ENCODE measurements around the gene TFF3.

Gene TFF3

GRCh38 chr21:42343101-42343500 lies 27.9 kb upstream of the TFF3 start:
- CTCF ChIA-PET, result interaction anchor here (1.0 kb wide), 1 partner anchor 32 kb away, joined by 4 read pairs; no protein-coding TSS in a partner anchor
- no peak for TF ChIP-seq PKNOX1 (IDR thresholded peaks at IDR 0.05)
- no peak for TF ChIP-seq ELF4 (IDR thresholded peaks at IDR 0.05)
- TF ChIP-seq HDGF (IDR thresholded peaks at IDR 0.05; ENCODE audit: borderline replicate concordance), result no peak
- TF ChIP-seq BHLHE40 (IDR thresholded peaks at IDR 0.05; ENCODE audit: borderline replicate concordance), result no peak
- no peak for TF ChIP-seq L3MBTL2 (conservative IDR thresholded peaks at IDR 0.05)
- TF ChIP-seq FOXK2 (IDR thresholded peaks at IDR 0.05), result no peak
- TF ChIP-seq SUZ12 (IDR thresholded peaks at IDR 0.05), result no peak
- no peak for TF ChIP-seq ARNT (IDR thresholded peaks at IDR 0.05)
- no peak for TF ChIP-seq ZNF384 (IDR thresholded peaks at IDR 0.05)
- TF ChIP-seq SP1 (IDR thresholded peaks at IDR 0.05), result no peak
- TF ChIP-seq CTBP1 (IDR thresholded peaks at IDR 0.05; ENCODE audit: borderline replicate concordance), result no peak
- no peak for TF ChIP-seq LEF1 (IDR thresholded peaks at IDR 0.05; ENCODE audit: borderline replicate concordance)
- no peak for TF ChIP-seq NFRKB (IDR thresholded peaks at IDR 0.05)
- no peak for TF ChIP-seq FOXM1 (IDR thresholded peaks at IDR 0.05; ENCODE audit: borderline replicate concordance)
- no peak for TF ChIP-seq TARDBP (IDR thresholded peaks at IDR 0.05)
- DNase-seq (ENCODE audit: extremely low spot score), result no peak
- POLR2A ChIA-PET, result no interaction called here

GRCh38 chr21:42341776-42342542 lies 26.8 kb upstream of the TFF3 start:
- DNase-seq (ENCODE audit: extremely low spot score), result no peak
- TF ChIP-seq HDGF (IDR thresholded peaks at IDR 0.05; ENCODE audit: borderline replicate concordance) (no peak), FOXK2 (IDR thresholded peaks at IDR 0.05) (no peak), ELF4 (IDR thresholded peaks at IDR 0.05) (no peak), LEF1 (IDR thresholded peaks at IDR 0.05; ENCODE audit: borderline replicate concordance) (no peak), SP1 (IDR thresholded peaks at IDR 0.05) (no peak), PKNOX1 (IDR thresholded peaks at IDR 0.05) (no peak), L3MBTL2 (conservative IDR thresholded peaks at IDR 0.05) (no peak), FOXA1 (IDR thresholded peaks at IDR 0.05) (no peak), BHLHE40 (IDR thresholded peaks at IDR 0.05; ENCODE audit: borderline replicate concordance) (no peak), ARNT (IDR thresholded peaks at IDR 0.05) (no peak), NFRKB (IDR thresholded peaks at IDR 0.05) (no peak), FOXM1 (IDR thresholded peaks at IDR 0.05; ENCODE audit: borderline replicate concordance) (no peak), ZNF384 (IDR thresholded peaks at IDR 0.05) (no peak), CTBP1 (IDR thresholded peaks at IDR 0.05; ENCODE audit: borderline replicate concordance) (no peak)
- CTCF ChIA-PET, result no interaction called here
- POLR2A ChIA-PET, result no interaction called here

- ChIA-PET CTCF (no interaction called here), POLR2A (no interaction called here)
- no peak for DNase-seq (ENCODE audit: extremely low spot score)
- TF ChIP-seq HDGF (IDR thresholded peaks at IDR 0.05; ENCODE audit: borderline replicate concordance), result no peak
- no peak for TF ChIP-seq ZNF384 (IDR thresholded peaks at IDR 0.05)
- TF ChIP-seq PKNOX1 (IDR thresholded peaks at IDR 0.05), result no peak
- no peak for TF ChIP-seq SUZ12 (IDR thresholded peaks at IDR 0.05)
- TF ChIP-seq L3MBTL2 (conservative IDR thresholded peaks at IDR 0.05), result no peak
- TF ChIP-seq FOXA1 (IDR thresholded peaks at IDR 0.05), result no peak
- TF ChIP-seq BHLHE40 (IDR thresholded peaks at IDR 0.05; ENCODE audit: borderline replicate concordance), result no peak
- no peak for TF ChIP-seq TARDBP (IDR thresholded peaks at IDR 0.05)
- no peak for TF ChIP-seq CTBP1 (IDR thresholded peaks at IDR 0.05; ENCODE audit: borderline replicate concordance)
- no peak for TF ChIP-seq SP1 (IDR thresholded peaks at IDR 0.05)
- no peak for TF ChIP-seq NFRKB (IDR thresholded peaks at IDR 0.05)
- no peak for TF ChIP-seq FOXK2 (IDR thresholded peaks at IDR 0.05)
- TF ChIP-seq LEF1 (IDR thresholded peaks at IDR 0.05; ENCODE audit: borderline replicate concordance), result no peak
- TF ChIP-seq ELF4 (IDR thresholded peaks at IDR 0.05), result no peak
- no peak for TF ChIP-seq ARNT (IDR thresholded peaks at IDR 0.05)
- no peak for TF ChIP-seq FOXM1 (IDR thresholded peaks at IDR 0.05; ENCODE audit: borderline replicate concordance)
These were observed 25.2 kb upstream of the TFF3 start for GRCh38 chr21:42340187-42341050.

- POLR2A ChIA-PET, result no interaction called here
- CTCF ChIA-PET, result interaction anchor here (0.7 to 1.0 kb wide), 2 partner anchors 30 to 105 kb away, joined by 3 read pairs; no protein-coding TSS in a partner anchor
- DNase-seq (ENCODE audit: extremely low spot score), result no peak
- no peak for TF ChIP-seq ELF4 (IDR thresholded peaks at IDR 0.05)
- no peak for TF ChIP-seq BHLHE40 (IDR thresholded peaks at IDR 0.05; ENCODE audit: borderline replicate concordance)
- no peak for TF ChIP-seq TARDBP (IDR thresholded peaks at IDR 0.05)
- no peak for TF ChIP-seq PKNOX1 (IDR thresholded peaks at IDR 0.05)
- TF ChIP-seq ARNT (IDR thresholded peaks at IDR 0.05), result no peak
- no peak for TF ChIP-seq SUZ12 (IDR thresholded peaks at IDR 0.05)
- no peak for TF ChIP-seq FOXK2 (IDR thresholded peaks at IDR 0.05)
- TF ChIP-seq SP1 (IDR thresholded peaks at IDR 0.05), result no peak
- no peak for TF ChIP-seq CTBP1 (IDR thresholded peaks at IDR 0.05; ENCODE audit: borderline replicate concordance)
- TF ChIP-seq FOXM1 (IDR thresholded peaks at IDR 0.05; ENCODE audit: borderline replicate concordance), result no peak
- no peak for TF ChIP-seq NFRKB (IDR thresholded peaks at IDR 0.05)
- TF ChIP-seq HDGF (IDR thresholded peaks at IDR 0.05; ENCODE audit: borderline replicate concordance), result no peak
These were observed 23.8 kb upstream of the TFF3 start for GRCh38 chr21:42338729-42339715.

Data from HEK293T (cell line).